ENCODE measurements around the gene EMP2. TPM values are rescaled to one million over a fixed set of nuclear protein-coding genes. Genes with fewer than 3 reads are reported as not detected.
"Not testable (repeated sequence)": the region's sequence is repeated elsewhere in the genome, so short reads cannot be mapped to it uniquely, and the experiment has no call there.

EMP2 gene
- total RNA-seq, 4 donors from 2014 or later, result 108 to 121 (median 109) TPM

- Histone ChIP-seq H3K4me1 (peaks cover 19 to 27% (median 19%) of the 10 kb centered on the region in 3 donors), H3K9me3 (no peaks in the 10 kb centered on the region), H3K27ac (no peak overlapping the region), H3K27me3 (no peaks in the 10 kb centered on the region), H3K4me3 (no peak overlapping the region), H3K36me3 (no peaks in the 10 kb centered on the region)
- no peak for DNase-seq
- WGBS, 2 donors, result 81 to 83% methylated on average over 3 of the region's 3 CpGs
- no peak for TF ChIP-seq POLR2A (IDR thresholded peaks at IDR 0.05)
- TF ChIP-seq CTCF (IDR thresholded peaks at IDR 0.05), result no peak
- intact Hi-C loops (cut with DNase I), result no loop called here
Observed at GRCh38 chr16:10623059-10623458, 42.7 kb upstream of the EMP2 start.

- H3K27ac ChIP-seq, result no peak overlapping the region
Observed at GRCh38 chr16:10622036-10622921, 41.9 kb upstream of the EMP2 start.

GRCh38 chr16:10621216-10621949 is 41.0 kb upstream of the EMP2 start:
- peaks cover 33 to 44% (median 35%) of the 10 kb centered on the region in 3 donors for H3K4me1 ChIP-seq
- intact Hi-C loops (cut with DNase I); H3K27ac ChIP-seq; H3K4me3 ChIP-seq; DNase-seq; H3K9me3 ChIP-seq; H3K27me3 ChIP-seq; H3K36me3 ChIP-seq: not testable (repeated sequence)
- 71 to 83% methylated on average over 7 of the region's 7 CpGs for WGBS, 2 donors

More at GRCh38 chr16:10622036-10622921, 41.9 kb upstream of the EMP2 start:
- no peak overlapping the region for H3K4me3 ChIP-seq
- TF ChIP-seq CTCF (IDR thresholded peaks at IDR 0.05) (no peak), POLR2A (IDR thresholded peaks at IDR 0.05) (no peak)
- intact Hi-C loops (cut with DNase I), result no loop called here
- H3K4me1 ChIP-seq, result peaks cover 26 to 35% (median 27%) of the 10 kb centered on the region in 3 donors
- H3K9me3 ChIP-seq, result no peaks in the 10 kb centered on the region
- H3K36me3 ChIP-seq, result no peaks in the 10 kb centered on the region
- 64 to 74% methylated on average over 11 to 15 of the region's 19 CpGs for WGBS, 2 donors
- no peaks in the 10 kb centered on the region for H3K27me3 ChIP-seq
- DNase-seq, result no peak

GRCh38 chr16:10620120-10620519 is 39.7 kb upstream of the EMP2 start:
- Histone ChIP-seq H3K36me3 (no peaks in the 10 kb centered on the region), H3K27me3 (no peaks in the 10 kb centered on the region), H3K27ac (peak overlapping the region; percentile 82 to 90 (median 86)), H3K4me3 (no peak overlapping the region), H3K4me1 (peaks cover 33 to 45% (median 35%) of the 10 kb centered on the region in 3 donors), H3K9me3 (no peaks in the 10 kb centered on the region)
- no peak for DNase-seq
- WGBS, 2 donors, result 89% methylated on average over 3 to 5 of the region's 6 CpGs
- intact Hi-C loops (cut with DNase I), result no loop called here
- TF ChIP-seq POLR2A (IDR thresholded peaks at IDR 0.05) (no peak), CTCF (IDR thresholded peaks at IDR 0.05) (no peak)

GRCh38 chr16:10619271-10619849 is 39.0 kb upstream of the EMP2 start:
- intact Hi-C loops (cut with DNase I), result no loop called here
- Histone ChIP-seq H3K4me1 (peaks cover 33 to 45% (median 35%) of the 10 kb centered on the region in 3 donors), H3K36me3 (no peaks in the 10 kb centered on the region), H3K4me3 (peak overlapping the region; percentile 11 to 46 (median 27)), H3K27me3 (no peaks in the 10 kb centered on the region), H3K9me3 (no peaks in the 10 kb centered on the region), H3K27ac (peak overlapping the region; percentile 82 to 90 (median 86))
- TF ChIP-seq CTCF (IDR thresholded peaks at IDR 0.05) (no peak), POLR2A (IDR thresholded peaks at IDR 0.05) (no peak)
- no peak for DNase-seq
- WGBS, 2 donors, result 22 to 36% methylated on average over 16 to 19 of the region's 25 CpGs

Measured in esophagus squamous epithelium (tissue), 5 donors.